Heart right ventricle (tissue), 16 donors: Measurements from ENCODE around the gene FAM240A. TPM values are rescaled to one million over a fixed set of nuclear protein-coding genes. Genes with fewer than 3 reads are reported as not detected.

ENCODE experiments used
- ATAC-seq, 8 donors: fragments of 200-7000 bp; cut with Tn5 transposase; one replicate each; pipeline ENCODE4 v1.9.1; 2020; ENCODE audit warnings: mild to moderate bottlenecking in 8 of 8, moderate library complexity in 8 of 8, moderate number of reproducible peaks in 1 of 8
- DNase-seq, 2 donors: peaks; one replicate each; pipeline ENCODE4 v3.0.0-alpha.2; 2020
- H3K27ac ChIP-seq, 10 donors: fragments of 200-600 bp; sonication (generic) in 2 of 10; one replicate each; pipeline versions ENCODE4 v1.5.0 to v1.8.0; 2020 to 2022; ENCODE audit warnings: mild to moderate bottlenecking in 3 of 10
- H3K27me3 ChIP-seq, 7 donors: fragments of 200-600 bp; one replicate each; pipeline ENCODE4 v1.8.0; 2021 to 2022; ENCODE audit warnings: mild to moderate bottlenecking in 2 of 7
- H3K36me3 ChIP-seq, 9 donors: fragments of 200-600 bp; sonication (generic) in 1 of 9; one replicate each; pipeline versions ENCODE4 v1.5.0 to v1.8.0; 2020 to 2022; ENCODE audit warnings: mild to moderate bottlenecking in 2 of 9
- H3K4me1 ChIP-seq, 9 donors: fragments of 200-600 bp; sonication (generic) in 1 of 9; one replicate each; pipeline versions ENCODE4 v1.5.0 to v1.8.0; 2020 to 2022; ENCODE audit warnings: mild to moderate bottlenecking in 4 of 9
- H3K4me3 ChIP-seq, 10 donors: fragments of 200-600 bp; sonication (generic) in 2 of 10; one replicate each; pipeline versions ENCODE4 v1.5.0 to v1.8.0; 2020 to 2022; ENCODE audit warnings: mild to moderate bottlenecking in 7 of 10, moderate library complexity in 2 of 10
- H3K9me3 ChIP-seq, 11 donors: fragments of 200-600 bp in 10 of 11; sonication (generic) in 2 of 11; one replicate each; pipeline versions ENCODE4 v1.5.0 to v1.8.0; 2013 to 2022; ENCODE audit warnings: mild to moderate bottlenecking in 2 of 11, control low read depth in 1 of 11, moderate library complexity in 1 of 11
- CTCF ChIP-seq, 9 donors: fragments of 200-600 bp; sonication (generic) in 2 of 9; IDR thresholded peaks; one replicate each; pipeline versions ENCODE4 v1.5.0 to v1.8.0; 2021 to 2022; ENCODE audit warnings: antibody characterized with exemption in 9 of 9, mild to moderate bottlenecking in 5 of 9, moderate library complexity in 1 of 9
- WGBS, 2 donors: extraction: QIAGEN DNeasy Blood & Tissue Kit; methylation state at CpG; one replicate each; pipeline ENCODE4 v1.1.7; 2013; ENCODE audit warnings: inconsistent platforms in 1 of 2; 5-methylcytosine and 5-hydroxymethylcytosine counted together
- intact Hi-C, 10 donors: fragments of 100-400 bp; cut with DNase I; formaldehyde crosslinking; loops; one replicate each; pipeline versions ENCODE4 v1.11.1 to v1.14.2; 2022
- polyA plus RNA-seq, 2 donors: library from polyadenylated mRNA; stranded (reverse); fragments of 200-250 nt; gene quantifications; one replicate each; pipeline ENCODE4 v1.2.3, GENCODE V29; 2013
- total RNA-seq, 10 donors: library from RNA; stranded (reverse); fragmentation: NEBNext Ultra II Directional in 3 of 10; extraction: Animal tissue kit (Norgen Biotek cat#: 25700) in 3 of 10; gene quantifications; one replicate each; pipeline versions ENCODE4 v1.2.1 to v1.2.4, GENCODE V29; 2021 to 2023
- donor health status: Arrhythmogenic right ventricular cardiomyopathy.
- donor health status: ischemic (EF 13 %, LVEDD 7.1; RV severe dilation, severe dysfunction).
- donor health status: healthy with polysubstance abuse.
- donor health status: DM: no; HTN: yes; CAD: no.
- donor health status: DM: no; HTN: no; CAD: no.
- donor health status: ischemic (EF 25% LVEDD 6.9; RV normal size, moderate dysfunction).
- donor health status: ischemic (EF 25% LVEDD 5.7; RV mildly dilated, moderate dysfunction).
- donor health status: healthy.
- donor health status: DM: yes; HTN: yes; CAD: no.
- donor health status: Ischemic cardiomyopathy.
- donor health status: ischemic (EF 35%, LVEDD 5.7; RV mildly dilated, moderate dysfunction).
- donor health status: nonischemic (EF 11% LVEDD 7.7; RV severe dilation, severe dysfunction).
- donor health status: DM: yes; HTN: yes; CAD: no.
- donor health status: PGD.
- donor health status: ischemic (EF 29% LVEDD 5.4; RV normal size, mild dysfunction).
- donor health status: nonischemic (EF 23%, LVEDD 6.1; RV moderate dilation, normal function).

The FAM240A gene
- total and polyA plus RNA-seq, 12 donors = 0.19 TPM; not detected in 11

- Histone ChIP-seq H3K4me1 (no peaks in the 10 kb centered on the region), H3K9me3 (peaks cover 0 to 7% (median 0%) of the 10 kb centered on the region in 11 donors), H3K4me3 (no peak overlapping the region), H3K27me3 (no peaks in the 10 kb centered on the region), H3K36me3 (no peaks in the 10 kb centered on the region), H3K27ac (no peak overlapping the region)
- no peak for ATAC-seq
- no peak for DNase-seq
- intact Hi-C loops = no loop called here
- TF ChIP-seq CTCF (IDR thresholded peaks at IDR 0.05) = no peak
- 85 to 90% methylated on average over 14 of the region's 14 CpGs for WGBS, 2 donors
Observed at GRCh38 chr3:46593274-46593862, 19.0 kb upstream of the FAM240A start.

GRCh38 chr3:46593979-46594378, 18.3 kb upstream of the FAM240A start:
- H3K4me3 ChIP-seq = no peak overlapping the region
- ATAC-seq (no peak), DNase-seq (no peak)
- no peaks in the 10 kb centered on the region for H3K27me3 ChIP-seq
- no peaks in the 10 kb centered on the region for H3K36me3 ChIP-seq
- H3K9me3 ChIP-seq = peaks cover 0 to 7% (median 0%) of the 10 kb centered on the region in 11 donors
- no peak for TF ChIP-seq CTCF (IDR thresholded peaks at IDR 0.05)
- H3K27ac ChIP-seq = no peak overlapping the region
- intact Hi-C loops = no loop called here
- no peaks in the 10 kb centered on the region for H3K4me1 ChIP-seq

GRCh38 chr3:46594723-46595122, 17.6 kb upstream of the FAM240A start:
- Histone ChIP-seq H3K36me3 (no peaks in the 10 kb centered on the region), H3K27ac (no peak overlapping the region), H3K4me3 (no peak overlapping the region), H3K9me3 (peaks cover 0 to 7% (median 0%) of the 10 kb centered on the region in 11 donors), H3K4me1 (no peaks in the 10 kb centered on the region), H3K27me3 (no peaks in the 10 kb centered on the region)
- no peak for DNase-seq
- ATAC-seq = no peak
- WGBS, 2 donors = 87 to 90% methylated on average over 4 of the region's 4 CpGs
- intact Hi-C loops = no loop called here
- no peak for TF ChIP-seq CTCF (IDR thresholded peaks at IDR 0.05)

- 85 to 88% methylated on average over 8 of the region's 8 CpGs for WGBS, 2 donors
- Histone ChIP-seq H3K4me1 (no peaks in the 10 kb centered on the region), H3K36me3 (no peaks in the 10 kb centered on the region), H3K27me3 (no peaks in the 10 kb centered on the region), H3K27ac (no peak overlapping the region), H3K9me3 (peaks cover 0 to 7% (median 0%) of the 10 kb centered on the region in 11 donors), H3K4me3 (no peak overlapping the region)
- DNase-seq = no peak
- intact Hi-C loops = no loop called here
- ATAC-seq = no peak
- no peak for TF ChIP-seq CTCF (IDR thresholded peaks at IDR 0.05)
Observed at GRCh38 chr3:46595819-46596314, 16.5 kb upstream of the FAM240A start.
